WERI-Rb-1 (cell line): ENCODE data around the gene PTMS.

ENCODE experiments used
- DNase-seq: peaks from one replicate; pipeline ENCODE4 v3.0.0-alpha.2; 2020
- H3K27ac ChIP-seq: fragments of 250-450 bp; sonication (Bioruptor Pico); 2 replicates; pipeline ENCODE4 v1.5.1; 2020; ENCODE audit warnings: mild to moderate bottlenecking, moderate library complexity
- H3K27me3 ChIP-seq: fragments of 250-450 bp; sonication (Bioruptor Pico); 2 replicates; pipeline ENCODE4 v1.5.1; 2021; ENCODE audit warnings: mild to moderate bottlenecking, low read depth, moderate library complexity; ENCODE audit not compliant: insufficient read depth, severe bottlenecking
- H3K36me3 ChIP-seq: fragments of 250-450 bp; sonication (Bioruptor Pico); 2 replicates; pipeline ENCODE4 v1.5.1; 2020; ENCODE audit warnings: mild to moderate bottlenecking, moderate library complexity
- H3K4me3 ChIP-seq: 2 replicates; pipeline ENCODE4 v1.5.1; 2011; ENCODE audit warnings: low read depth, mild to moderate bottlenecking, control low read depth, low read length
- H3K9me3 ChIP-seq: fragments of 250-450 bp; sonication (Bioruptor Pico); 2 replicates; pipeline ENCODE4 v1.5.1; 2021; ENCODE audit warnings: mild to moderate bottlenecking, moderate library complexity; ENCODE audit not compliant: severe bottlenecking
- TF ChIP-seq, protein P1 (sequence below): IDR thresholded peaks from 2 replicates; pipeline ENCODE4 v1.5.1; 2011; ENCODE audit warnings: low read depth, mild to moderate bottlenecking, control low read depth, inconsistent platforms, low read length

The PTMS gene, protein sequence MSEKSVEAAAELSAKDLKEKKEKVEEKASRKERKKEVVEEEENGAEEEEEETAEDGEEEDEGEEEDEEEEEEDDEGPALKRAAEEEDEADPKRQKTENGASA

DNA sequence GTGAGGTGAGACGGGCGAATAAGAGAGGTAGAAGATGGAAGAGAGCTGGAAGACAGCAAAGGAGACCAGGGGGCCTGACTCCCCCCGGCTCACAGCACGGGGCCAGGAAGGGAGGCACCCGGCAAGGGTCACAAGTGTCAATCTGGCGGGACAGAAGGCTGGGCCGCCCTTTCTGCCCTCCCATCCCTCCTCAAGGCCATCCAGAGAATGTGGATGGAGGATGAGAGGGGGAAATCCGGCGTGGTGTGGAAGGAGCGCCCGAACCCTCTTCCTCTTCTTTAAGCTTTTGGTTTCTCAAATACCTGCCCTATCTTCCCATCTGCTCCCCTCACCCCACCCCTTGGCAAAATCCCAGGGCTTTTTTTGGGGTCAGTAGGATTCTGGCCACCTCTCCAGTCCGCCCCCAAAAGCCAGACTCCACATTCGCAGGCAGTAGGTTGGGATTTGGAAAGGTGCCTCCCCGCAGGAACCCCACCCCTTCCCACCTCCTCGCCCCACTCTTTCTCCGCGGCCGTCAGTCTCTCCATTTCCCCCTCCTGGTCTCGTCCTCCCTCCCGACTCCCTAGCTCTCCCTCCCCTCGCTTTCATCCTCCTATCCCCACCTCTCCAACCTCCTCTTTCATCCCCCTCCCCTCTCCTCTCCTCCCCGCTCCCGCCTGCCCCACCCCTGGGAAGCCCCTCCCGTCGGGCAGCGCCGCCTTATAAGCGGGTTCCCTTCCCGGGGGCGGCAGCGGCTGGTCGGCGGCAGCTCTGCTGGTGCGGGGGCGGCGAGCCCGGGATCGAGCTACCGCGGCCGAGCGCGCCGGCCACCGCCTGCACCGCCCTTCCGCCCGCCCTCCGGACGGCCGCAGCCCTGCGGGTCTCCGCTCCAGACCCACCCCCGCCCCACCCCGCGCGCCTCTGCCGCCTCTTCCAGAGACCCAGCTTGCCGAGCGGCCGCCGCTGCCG is at the start of gene PTMS:
TSS of gene PTMS (plus strand) at position 730 of the 948 bp plus-strand sequence. CDS start 343 bp downstream, outside the sequence.
- no peaks in the 10 kb centered on the region for H3K9me3 ChIP-seq
- peak within 1 kb of the TSS; percentile 76 for H3K4me3 ChIP-seq
- peak within 1 kb of the TSS; percentile 96 for H3K27ac ChIP-seq
- TF ChIP-seq, protein P1, sequence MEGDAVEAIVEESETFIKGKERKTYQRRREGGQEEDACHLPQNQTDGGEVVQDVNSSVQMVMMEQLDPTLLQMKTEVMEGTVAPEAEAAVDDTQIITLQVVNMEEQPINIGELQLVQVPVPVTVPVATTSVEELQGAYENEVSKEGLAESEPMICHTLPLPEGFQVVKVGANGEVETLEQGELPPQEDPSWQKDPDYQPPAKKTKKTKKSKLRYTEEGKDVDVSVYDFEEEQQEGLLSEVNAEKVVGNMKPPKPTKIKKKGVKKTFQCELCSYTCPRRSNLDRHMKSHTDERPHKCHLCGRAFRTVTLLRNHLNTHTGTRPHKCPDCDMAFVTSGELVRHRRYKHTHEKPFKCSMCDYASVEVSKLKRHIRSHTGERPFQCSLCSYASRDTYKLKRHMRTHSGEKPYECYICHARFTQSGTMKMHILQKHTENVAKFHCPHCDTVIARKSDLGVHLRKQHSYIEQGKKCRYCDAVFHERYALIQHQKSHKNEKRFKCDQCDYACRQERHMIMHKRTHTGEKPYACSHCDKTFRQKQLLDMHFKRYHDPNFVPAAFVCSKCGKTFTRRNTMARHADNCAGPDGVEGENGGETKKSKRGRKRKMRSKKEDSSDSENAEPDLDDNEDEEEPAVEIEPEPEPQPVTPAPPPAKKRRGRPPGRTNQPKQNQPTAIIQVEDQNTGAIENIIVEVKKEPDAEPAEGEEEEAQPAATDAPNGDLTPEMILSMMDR: no peak
- H3K27me3 ChIP-seq: no peaks in the 10 kb centered on the region
- DNase-seq: peak; percentile 97
- H3K36me3 ChIP-seq: peaks cover 31% of the 10 kb centered on the region

DNA sequence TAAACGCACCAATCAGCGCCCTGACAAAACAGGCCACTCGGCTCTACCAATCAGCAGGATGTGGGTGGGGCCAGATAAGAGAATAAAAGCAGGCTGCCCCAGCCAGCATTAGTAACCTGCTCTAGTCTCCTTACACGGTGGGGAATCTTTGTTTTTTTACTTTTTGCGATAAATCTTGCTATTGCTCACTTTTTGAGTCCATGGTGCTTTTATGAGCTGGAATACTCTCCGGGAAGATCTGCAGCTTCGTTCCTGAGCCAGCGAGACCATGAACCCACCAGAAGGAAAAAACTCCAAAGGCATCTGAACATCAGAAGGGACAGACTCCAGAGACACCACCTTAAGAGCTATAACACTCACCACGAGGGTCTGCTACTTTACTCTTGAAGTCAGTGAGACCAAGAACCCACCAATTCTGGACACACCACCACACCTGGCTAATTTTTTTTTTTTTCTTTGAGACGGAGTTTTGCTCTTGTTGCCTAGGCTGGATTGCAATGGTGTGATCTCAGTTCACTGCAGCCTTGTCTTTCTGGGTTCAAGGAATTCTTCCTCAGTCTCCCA is 49.2 kb upstream of the PTMS start:
- Histone ChIP-seq H3K9me3 (no peaks in the 10 kb centered on the region), H3K27me3 (no peaks in the 10 kb centered on the region), H3K4me3 (no peak overlapping the region), H3K36me3 (no peaks in the 10 kb centered on the region), H3K27ac (no peak overlapping the region)
- DNase-seq: no peak
- TF ChIP-seq, protein P1: no peak

DNA sequence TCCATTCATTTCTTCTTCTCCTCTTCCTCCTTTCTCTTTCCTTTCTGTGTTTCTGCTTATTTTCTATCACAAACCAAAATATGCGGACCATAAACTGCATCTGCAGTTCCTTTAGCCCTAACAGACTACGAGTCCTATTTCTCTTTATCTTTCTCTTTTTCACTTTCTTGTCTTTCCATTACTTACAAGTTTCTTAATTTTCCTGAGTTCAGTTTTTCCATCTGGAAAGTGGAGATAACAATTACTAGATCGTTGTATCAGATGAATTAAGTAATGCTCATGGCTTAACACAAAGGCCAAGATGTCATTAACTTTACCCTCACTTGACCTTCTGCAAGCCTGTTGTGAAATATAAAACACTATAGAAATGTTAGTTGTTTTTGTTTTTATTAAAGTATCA is 43.3 kb upstream of the PTMS start:
- H3K27me3 ChIP-seq: no peaks in the 10 kb centered on the region
- DNase-seq: no peak
- peak overlapping the region; percentile 58 for H3K4me3 ChIP-seq
- TF ChIP-seq, protein P1: no peak
- no peaks in the 10 kb centered on the region for H3K9me3 ChIP-seq
- H3K27ac ChIP-seq: peak overlapping the region; percentile 78; the same call in 1 of the 2 replicates
- H3K36me3 ChIP-seq: peaks cover 6% of the 10 kb centered on the region; the same call in 1 of the 2 replicates

DNA sequence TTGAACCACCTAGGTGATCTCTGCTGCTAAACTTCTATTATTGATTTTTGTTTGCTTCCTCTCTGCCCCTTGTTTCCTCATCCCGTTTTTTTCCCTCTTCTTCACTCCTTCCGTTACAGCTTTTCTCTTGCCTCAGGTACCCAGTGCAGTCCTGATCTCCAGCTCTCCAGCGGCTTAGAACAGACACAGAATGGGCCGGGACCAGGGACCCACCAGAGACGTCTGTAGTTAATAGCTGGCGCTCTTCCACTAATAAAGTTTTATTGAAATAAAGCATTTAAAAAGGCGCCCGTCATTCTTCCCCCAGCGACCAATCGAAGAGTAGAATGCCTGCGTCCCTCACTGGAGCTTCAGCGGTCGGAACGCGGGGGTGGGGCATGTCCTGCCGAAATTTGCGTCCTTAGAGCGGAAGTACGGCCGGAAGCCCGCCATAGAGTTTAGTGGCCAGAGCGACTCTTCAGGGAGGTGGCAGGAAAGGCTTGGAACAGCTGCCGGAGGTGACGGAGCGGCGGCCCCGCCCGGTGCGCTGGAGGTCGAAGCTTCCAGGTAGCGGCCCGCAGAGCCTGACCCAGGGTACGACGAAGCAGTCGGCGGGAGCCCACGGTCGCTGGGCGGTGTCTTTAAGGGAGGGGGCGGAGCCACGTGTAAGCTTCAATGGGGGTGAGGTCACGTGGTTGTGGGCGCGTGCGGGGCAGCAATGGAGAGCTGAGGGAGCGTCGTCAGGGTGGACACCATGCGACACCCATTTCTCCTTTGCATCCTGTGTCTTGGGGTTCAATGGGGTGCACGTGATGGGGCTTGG is 42.4 kb upstream of the PTMS start, which contains the start of gene COPS7A:
TSS of gene COPS7A (plus strand) at position 440 of the 802 bp plus-strand sequence. CDS start 611 bp downstream, outside the sequence.
- peak; percentile 99 for DNase-seq
- Histone ChIP-seq H3K27ac (peak within 1 kb of the TSS; percentile 78), H3K4me3 (peak within 1 kb of the TSS; percentile 58), H3K27me3 (no peaks in the 10 kb centered on the region), H3K36me3 (peaks cover 10% of the 10 kb centered on the region), H3K9me3 (no peaks in the 10 kb centered on the region)
- TF ChIP-seq, protein P1: no peak

DNA sequence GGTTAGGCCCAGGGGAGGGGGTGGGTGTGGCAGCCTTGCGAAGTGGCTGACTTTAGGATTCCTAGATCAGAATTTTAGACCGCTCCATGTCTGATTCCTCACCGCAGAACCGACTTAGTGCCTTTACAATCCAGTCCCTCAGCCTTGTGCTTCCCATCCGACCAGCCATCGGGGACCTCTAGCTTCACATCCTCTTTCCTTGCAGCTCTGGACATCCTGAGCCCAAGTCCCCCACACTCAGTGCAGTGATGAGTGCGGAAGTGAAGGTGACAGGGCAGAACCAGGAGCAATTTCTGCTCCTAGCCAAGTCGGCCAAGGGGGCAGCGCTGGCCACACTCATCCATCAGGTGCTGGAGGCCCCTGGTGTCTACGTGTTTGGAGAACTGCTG is 41.8 kb upstream of the PTMS start:
- TF ChIP-seq, protein P1: no peak
- H3K36me3 ChIP-seq: peaks cover 13% of the 10 kb centered on the region
- DNase-seq: peak; percentile 30
- H3K9me3 ChIP-seq: no peaks in the 10 kb centered on the region
- H3K4me3 ChIP-seq: peak overlapping the region; percentile 58
- peak overlapping the region; percentile 78 for H3K27ac ChIP-seq
- H3K27me3 ChIP-seq: no peaks in the 10 kb centered on the region
